Measurements from ENCODE around the gene ASB7. TPM values are rescaled to one million over a fixed set of nuclear protein-coding genes. Genes with fewer than 3 reads are reported as not detected.

Gene ASB7
- polyA plus RNA-seq, 1 donor from 2014 or later = 16.5 TPM

- Histone ChIP-seq H3K79me2 (replicated peaks; ENCODE audit: insufficient read depth, low read length) (no peaks in the 10 kb centered on the region), H3K27ac (ENCODE audit: low read length) (no peak overlapping the region), H3K27me3 (ENCODE audit: insufficient read depth, low read depth, low read length) (no peaks in the 10 kb centered on the region), H3K4me3 (ENCODE audit: low read length) (no peak overlapping the region), H3F3A (ENCODE audit: insufficient read depth, low read length, poor library complexity, severe bottlenecking) (no peaks in the 10 kb centered on the region), H2AFZ (ENCODE audit: low read depth, low read length) (no peak overlapping the region), H3K9me2 (ENCODE audit: insufficient read depth, low read length) (no peaks in the 10 kb centered on the region), H3K4me2 (ENCODE audit: low read length) (no peak overlapping the region), H3K36me3 (ENCODE audit: insufficient read depth, low read length) (no peaks in the 10 kb centered on the region), H3K9ac (ENCODE audit: low read length) (no peak overlapping the region), H3K9me3 (ENCODE audit: low read length) (no peaks in the 10 kb centered on the region), H4K20me1 (ENCODE audit: insufficient read depth) (no peaks in the 10 kb centered on the region)
- no peak for TF ChIP-seq EZH2 (IDR thresholded peaks at IDR 0.05; ENCODE audit: borderline replicate concordance, insufficient read depth, low read length, poor library complexity, severe bottlenecking)
- no peak for TF ChIP-seq TAF1 (IDR thresholded peaks at IDR 0.05; ENCODE audit: low read depth)
- TF ChIP-seq RAD21 (conservative IDR thresholded peaks at IDR 0.05) = no peak
- no peak for TF ChIP-seq REST (IDR thresholded peaks at IDR 0.05; ENCODE audit: borderline replicate concordance)
- no peak for TF ChIP-seq MXI1 (conservative IDR thresholded peaks at IDR 0.05; ENCODE audit: poor library complexity, severe bottlenecking)
- TF ChIP-seq POLR2AphosphoS5 (IDR thresholded peaks at IDR 0.05) = no peak
- no peak for TF ChIP-seq EP300 (conservative IDR thresholded peaks at IDR 0.05; ENCODE audit: poor library complexity, severe bottlenecking)
- TF ChIP-seq SMC3 (conservative IDR thresholded peaks at IDR 0.05; ENCODE audit: poor library complexity) = no peak
These were observed 56.5 kb downstream of the ASB7 start for GRCh38 chr15:100658895-100659294.

GRCh38 chr15:100661156-100661555, 58.8 kb downstream of the ASB7 start:
- TF ChIP-seq TAF1 (IDR thresholded peaks at IDR 0.05; ENCODE audit: low read depth) = no peak
- no peak for TF ChIP-seq MXI1 (conservative IDR thresholded peaks at IDR 0.05; ENCODE audit: poor library complexity, severe bottlenecking)
- TF ChIP-seq REST (IDR thresholded peaks at IDR 0.05; ENCODE audit: borderline replicate concordance) = no peak
- TF ChIP-seq EZH2 (IDR thresholded peaks at IDR 0.05; ENCODE audit: borderline replicate concordance, insufficient read depth, low read length, poor library complexity, severe bottlenecking) = no peak
- TF ChIP-seq CTCF (IDR thresholded peaks at IDR 0.05; ENCODE audit: poor library complexity, severe bottlenecking) = no peak
- TF ChIP-seq EP300 (conservative IDR thresholded peaks at IDR 0.05; ENCODE audit: poor library complexity, severe bottlenecking) = no peak
- no peak for TF ChIP-seq SMC3 (conservative IDR thresholded peaks at IDR 0.05; ENCODE audit: poor library complexity)
- TF ChIP-seq POLR2AphosphoS5 (IDR thresholded peaks at IDR 0.05) = no peak
- TF ChIP-seq RAD21 (conservative IDR thresholded peaks at IDR 0.05) = no peak
- Histone ChIP-seq H3K79me2 (replicated peaks; ENCODE audit: insufficient read depth, low read length) (no peaks in the 10 kb centered on the region), H3K9me3 (ENCODE audit: low read length) (no peaks in the 10 kb centered on the region), H4K20me1 (ENCODE audit: insufficient read depth) (no peaks in the 10 kb centered on the region), H3K9me2 (ENCODE audit: insufficient read depth, low read length) (no peaks in the 10 kb centered on the region), H2AFZ (ENCODE audit: low read depth, low read length) (no peak overlapping the region), H3K9ac (ENCODE audit: low read length) (no peak overlapping the region), H3K4me2 (ENCODE audit: low read length) (no peak overlapping the region), H3K27me3 (ENCODE audit: insufficient read depth, low read depth, low read length) (no peaks in the 10 kb centered on the region), H3K4me3 (ENCODE audit: low read length) (no peak overlapping the region), H3K36me3 (ENCODE audit: insufficient read depth, low read length) (no peaks in the 10 kb centered on the region), H3F3A (ENCODE audit: insufficient read depth, low read length, poor library complexity, severe bottlenecking) (no peaks in the 10 kb centered on the region), H3K27ac (ENCODE audit: low read length) (no peak overlapping the region)

Measured in neural cell (in vitro differentiated cells).